Activated T-helper 1 cell treated with anti-CD3 and anti-CD28 coated beads, Interleukin-12 subunit alpha, Interleukin-12 subunit beta, Interleukin-2, Interleukin-4 antibody, amounts not matched to agents 30 ng/mL and 10 ng/mL and 1 ng/mL, durations not matched to agents 14 hours and 24 hours and 36 hours (primary cell): ENCODE results near the gene SPDYE2B. TPM values are rescaled to one million over a fixed set of nuclear protein-coding genes. Genes with fewer than 3 reads are reported as not detected.
"Not testable (repeated sequence)": the region's sequence is repeated elsewhere in the genome, so short reads cannot be mapped to it uniquely, and the experiment has no call there.

ENCODE experiments used
- DNase-seq: peaks from one replicate; pipeline ENCODE4 v3.0.0; 2021; ENCODE audit warnings: low spot score
- H3K27ac Mint-ChIP-seq: one replicate; pipeline ENCODE4 v1.8.0; 2021; ENCODE audit warnings: mild to moderate bottlenecking, mixed read lengths
- H3K27me3 Mint-ChIP-seq: one replicate; pipeline ENCODE4 v1.8.0; 2022; ENCODE audit warnings: mild to moderate bottlenecking, moderate library complexity, mixed read lengths; ENCODE audit not compliant: insufficient read depth
- H3K36me3 Mint-ChIP-seq: one replicate; pipeline ENCODE4 v1.8.0; 2021; ENCODE audit warnings: low read depth, mixed read lengths
- H3K4me1 Mint-ChIP-seq: one replicate; pipeline ENCODE4 v1.8.0; 2021; ENCODE audit warnings: low read depth, mixed read lengths
- H3K4me3 Mint-ChIP-seq: one replicate; pipeline ENCODE4 v1.8.0; 2021; ENCODE audit warnings: mild to moderate bottlenecking, moderate library complexity, mixed read lengths
- H3K9me3 Mint-ChIP-seq: one replicate; pipeline ENCODE4 v1.8.0; 2021; ENCODE audit warnings: mixed read lengths
- intact Hi-C: fragments of 100-400 bp; cut with micrococcal nuclease; formaldehyde crosslinking; loops from one replicate; pipeline ENCODE4 v1.15.1; 2024
- total RNA-seq: library from RNA; stranded (reverse); gene quantifications from 2 replicates; pipeline ENCODE4 v1.2.3, GENCODE V29; 2022

SPDYE2B gene
- total RNA-seq = not detected in 2 replicates

GRCh38 chr7:102649924-102650323, at the start of gene SPDYE2B:
Gene SPDYE2B, plus strand, starts transcription at chr7:102650319. Its CDS starts 2,030 bp downstream, at chr7:102652349.
- H3K9me3 Mint-ChIP-seq, H3K36me3 Mint-ChIP-seq: not testable (repeated sequence)

GRCh38 chr7:102602317-102602716, 47.8 kb upstream of the SPDYE2B start:
- H3K27me3 Mint-ChIP-seq, H3K9me3 Mint-ChIP-seq, H3K4me1 Mint-ChIP-seq, intact Hi-C loops, H3K36me3 Mint-ChIP-seq, H3K4me3 Mint-ChIP-seq, DNase-seq, H3K27ac Mint-ChIP-seq: not testable (repeated sequence)

More at GRCh38 chr7:102649924-102650323, at the start of gene SPDYE2B:
- H3K4me1 Mint-ChIP-seq, DNase-seq, H3K27me3 Mint-ChIP-seq, H3K27ac Mint-ChIP-seq, intact Hi-C loops, H3K4me3 Mint-ChIP-seq: not testable (repeated sequence)

- H3K27ac Mint-ChIP-seq, DNase-seq, H3K27me3 Mint-ChIP-seq, intact Hi-C loops, H3K4me3 Mint-ChIP-seq, H3K9me3 Mint-ChIP-seq, H3K4me1 Mint-ChIP-seq, H3K36me3 Mint-ChIP-seq: not testable (repeated sequence)
Measured at GRCh38 chr7:102604431-102605145, 45.5 kb upstream of the SPDYE2B start.

- H3K36me3 Mint-ChIP-seq, H3K4me3 Mint-ChIP-seq, H3K9me3 Mint-ChIP-seq, H3K27ac Mint-ChIP-seq, DNase-seq, H3K27me3 Mint-ChIP-seq, intact Hi-C loops, H3K4me1 Mint-ChIP-seq: not testable (repeated sequence)
Measured at GRCh38 chr7:102606848-102607247, 43.3 kb upstream of the SPDYE2B start.

GRCh38 chr7:102609734-102610133, 40.4 kb upstream of the SPDYE2B start:
- not testable (repeated sequence) for H3K27ac Mint-ChIP-seq

GRCh38 chr7:102610441-102610840, 39.7 kb upstream of the SPDYE2B start:
- intact Hi-C loops, H3K9me3 Mint-ChIP-seq, H3K27ac Mint-ChIP-seq, H3K4me3 Mint-ChIP-seq, H3K4me1 Mint-ChIP-seq, H3K27me3 Mint-ChIP-seq, DNase-seq, H3K36me3 Mint-ChIP-seq: not testable (repeated sequence)

More at GRCh38 chr7:102609734-102610133, 40.4 kb upstream of the SPDYE2B start:
- H3K4me1 Mint-ChIP-seq, H3K9me3 Mint-ChIP-seq, H3K27me3 Mint-ChIP-seq, H3K36me3 Mint-ChIP-seq, H3K4me3 Mint-ChIP-seq, DNase-seq, intact Hi-C loops: not testable (repeated sequence)

- H3K27me3 Mint-ChIP-seq, H3K4me1 Mint-ChIP-seq, H3K27ac Mint-ChIP-seq, H3K36me3 Mint-ChIP-seq, H3K4me3 Mint-ChIP-seq, DNase-seq, H3K9me3 Mint-ChIP-seq, intact Hi-C loops: not testable (repeated sequence)
Measured at GRCh38 chr7:102611013-102611674, 39.0 kb upstream of the SPDYE2B start.

- intact Hi-C loops, DNase-seq: not testable (repeated sequence)
Measured at GRCh38 chr7:102611675-102612325, 38.3 kb upstream of the SPDYE2B start.

GRCh38 chr7:102613575-102614345, 36.4 kb upstream of the SPDYE2B start:
- not testable (repeated sequence) for DNase-seq

More at GRCh38 chr7:102611675-102612325, 38.3 kb upstream of the SPDYE2B start:
- not testable (repeated sequence) for H3K4me3 Mint-ChIP-seq, H3K27ac Mint-ChIP-seq, H3K36me3 Mint-ChIP-seq, H3K9me3 Mint-ChIP-seq, H3K4me1 Mint-ChIP-seq, H3K27me3 Mint-ChIP-seq

GRCh38 chr7:102614346-102614697, 35.8 kb upstream of the SPDYE2B start:
- DNase-seq, H3K27ac Mint-ChIP-seq, H3K4me1 Mint-ChIP-seq, intact Hi-C loops, H3K36me3 Mint-ChIP-seq, H3K4me3 Mint-ChIP-seq, H3K27me3 Mint-ChIP-seq, H3K9me3 Mint-ChIP-seq: not testable (repeated sequence)

More at GRCh38 chr7:102613575-102614345, 36.4 kb upstream of the SPDYE2B start:
- H3K4me3 Mint-ChIP-seq, H3K27ac Mint-ChIP-seq, H3K36me3 Mint-ChIP-seq, intact Hi-C loops, H3K4me1 Mint-ChIP-seq, H3K9me3 Mint-ChIP-seq, H3K27me3 Mint-ChIP-seq: not testable (repeated sequence)

GRCh38 chr7:102614873-102615272, 35.2 kb upstream of the SPDYE2B start:
- H3K9me3 Mint-ChIP-seq, DNase-seq, intact Hi-C loops, H3K27me3 Mint-ChIP-seq, H3K4me3 Mint-ChIP-seq, H3K4me1 Mint-ChIP-seq, H3K36me3 Mint-ChIP-seq, H3K27ac Mint-ChIP-seq: not testable (repeated sequence)

GRCh38 chr7:102615930-102616329, 34.2 kb upstream of the SPDYE2B start:
- H3K27me3 Mint-ChIP-seq, intact Hi-C loops: not testable (repeated sequence)

More at GRCh38 chr7:102615930-102616329, 34.2 kb upstream of the SPDYE2B start:
- not testable (repeated sequence) for H3K4me1 Mint-ChIP-seq, H3K36me3 Mint-ChIP-seq, H3K9me3 Mint-ChIP-seq, H3K27ac Mint-ChIP-seq, H3K4me3 Mint-ChIP-seq, DNase-seq
